ENCODE data around the gene CCDC9B. TPM values are rescaled to one million over a fixed set of nuclear protein-coding genes. Genes with fewer than 3 reads are reported as not detected.

CCDC9B gene
- total and polyA plus RNA-seq, 2 donors (not counting 1 experiment from before 2014, with no cell fraction given), result 2.0 to 38.0 TPM

GRCh38 chr15:40323239-40323952 lies 17.3 kb downstream of the CCDC9B start, which contains the start of gene INAFM2:
Gene INAFM2 (plus strand): TSS chr15:40323692. CDS start chr15:40324056, 364 bp downstream.
- peak within 1 kb of the TSS; percentile 87 for H3K4me2 ChIP-seq (ENCODE audit: extremely low read depth, insufficient read depth, low read length)
- TF ChIP-seq EZH2 (IDR thresholded peaks at IDR 0.05; ENCODE audit: low read length, missing control alignments), result no peak
- TF ChIP-seq, protein P1, sequence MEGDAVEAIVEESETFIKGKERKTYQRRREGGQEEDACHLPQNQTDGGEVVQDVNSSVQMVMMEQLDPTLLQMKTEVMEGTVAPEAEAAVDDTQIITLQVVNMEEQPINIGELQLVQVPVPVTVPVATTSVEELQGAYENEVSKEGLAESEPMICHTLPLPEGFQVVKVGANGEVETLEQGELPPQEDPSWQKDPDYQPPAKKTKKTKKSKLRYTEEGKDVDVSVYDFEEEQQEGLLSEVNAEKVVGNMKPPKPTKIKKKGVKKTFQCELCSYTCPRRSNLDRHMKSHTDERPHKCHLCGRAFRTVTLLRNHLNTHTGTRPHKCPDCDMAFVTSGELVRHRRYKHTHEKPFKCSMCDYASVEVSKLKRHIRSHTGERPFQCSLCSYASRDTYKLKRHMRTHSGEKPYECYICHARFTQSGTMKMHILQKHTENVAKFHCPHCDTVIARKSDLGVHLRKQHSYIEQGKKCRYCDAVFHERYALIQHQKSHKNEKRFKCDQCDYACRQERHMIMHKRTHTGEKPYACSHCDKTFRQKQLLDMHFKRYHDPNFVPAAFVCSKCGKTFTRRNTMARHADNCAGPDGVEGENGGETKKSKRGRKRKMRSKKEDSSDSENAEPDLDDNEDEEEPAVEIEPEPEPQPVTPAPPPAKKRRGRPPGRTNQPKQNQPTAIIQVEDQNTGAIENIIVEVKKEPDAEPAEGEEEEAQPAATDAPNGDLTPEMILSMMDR (conservative IDR thresholded peaks at IDR 0.05 in 1 of 2, IDR thresholded peaks at IDR 0.05 in 1 of 2; ENCODE audit: low read depth in 1 of 2, low read length in 2 of 2), result peak; percentile 46 to 52
- H3K36me3 ChIP-seq (ENCODE audit: control insufficient read depth, insufficient read depth, low read length), result no peaks in the 10 kb centered on the region
- no peak within 1 kb of the TSS for H2AFZ ChIP-seq (ENCODE audit: low read length)
- DNase-seq (ENCODE audit: low read depth in 2 of 2), result peak; percentile 91 to 94
- H4K20me1 ChIP-seq (ENCODE audit: control insufficient read depth, extremely low read depth, insufficient read depth, low read length), result no peaks in the 10 kb centered on the region
- no peaks in the 10 kb centered on the region for H3K27me3 ChIP-seq (ENCODE audit: control insufficient read depth, insufficient read depth, low read length)
- no peaks in the 10 kb centered on the region for H3K9me3 ChIP-seq (ENCODE audit: control insufficient read depth, insufficient read depth, low read depth, low read length)
- H3K9ac ChIP-seq (ENCODE audit: insufficient read depth, low read length), result peak within 1 kb of the TSS; percentile 68
- H3K27ac ChIP-seq (ENCODE audit: insufficient read depth, low read length), result no peak within 1 kb of the TSS
- H3K4me1 ChIP-seq (ENCODE audit: control insufficient read depth, extremely low read depth, insufficient read depth, low read length), result peaks cover 12% of the 10 kb centered on the region
- H3K79me2 ChIP-seq (ENCODE audit: control insufficient read depth, insufficient read depth, low read length), result peaks cover 4% of the 10 kb centered on the region
- peak within 1 kb of the TSS; percentile 55 to 66 (median 61) for H3K4me3 ChIP-seq (replicated peaks in 1 of 4; ENCODE audit: control extremely low read depth in 1 of 4, insufficient read depth in 1 of 4, low read depth in 3 of 4, low read length in 4 of 4)

GRCh38 chr15:40322531-40323238 lies 18.1 kb downstream of the CCDC9B start:
- TF ChIP-seq, protein P1 (conservative IDR thresholded peaks at IDR 0.05 in 1 of 2, IDR thresholded peaks at IDR 0.05 in 1 of 2; ENCODE audit: low read depth in 1 of 2, low read length in 2 of 2), result no peak
- no peak for TF ChIP-seq EZH2 (IDR thresholded peaks at IDR 0.05; ENCODE audit: low read length, missing control alignments)
- Histone ChIP-seq H3K27ac (ENCODE audit: insufficient read depth, low read length) (no peak overlapping the region), H3K9ac (ENCODE audit: insufficient read depth, low read length) (no peak overlapping the region), H3K4me3 (replicated peaks in 1 of 4; ENCODE audit: control extremely low read depth in 1 of 4, insufficient read depth in 1 of 4, low read depth in 3 of 4, low read length in 4 of 4) (peak overlapping the region in 3 of 4 experiments; percentile 20 to 45 (median 42)), H2AFZ (ENCODE audit: low read length) (no peak overlapping the region), H4K20me1 (ENCODE audit: control insufficient read depth, extremely low read depth, insufficient read depth, low read length) (no peaks in the 10 kb centered on the region), H3K36me3 (ENCODE audit: control insufficient read depth, insufficient read depth, low read length) (no peaks in the 10 kb centered on the region), H3K4me2 (ENCODE audit: extremely low read depth, insufficient read depth, low read length) (peak overlapping the region; percentile 29), H3K79me2 (ENCODE audit: control insufficient read depth, insufficient read depth, low read length) (peaks cover 4% of the 10 kb centered on the region), H3K9me3 (ENCODE audit: control insufficient read depth, insufficient read depth, low read depth, low read length) (no peaks in the 10 kb centered on the region), H3K27me3 (ENCODE audit: control insufficient read depth, insufficient read depth, low read length) (peaks cover 2% of the 10 kb centered on the region), H3K4me1 (ENCODE audit: control insufficient read depth, extremely low read depth, insufficient read depth, low read length) (peaks cover 12% of the 10 kb centered on the region)
- no peak for DNase-seq (ENCODE audit: low read depth in 2 of 2)

DNA sequence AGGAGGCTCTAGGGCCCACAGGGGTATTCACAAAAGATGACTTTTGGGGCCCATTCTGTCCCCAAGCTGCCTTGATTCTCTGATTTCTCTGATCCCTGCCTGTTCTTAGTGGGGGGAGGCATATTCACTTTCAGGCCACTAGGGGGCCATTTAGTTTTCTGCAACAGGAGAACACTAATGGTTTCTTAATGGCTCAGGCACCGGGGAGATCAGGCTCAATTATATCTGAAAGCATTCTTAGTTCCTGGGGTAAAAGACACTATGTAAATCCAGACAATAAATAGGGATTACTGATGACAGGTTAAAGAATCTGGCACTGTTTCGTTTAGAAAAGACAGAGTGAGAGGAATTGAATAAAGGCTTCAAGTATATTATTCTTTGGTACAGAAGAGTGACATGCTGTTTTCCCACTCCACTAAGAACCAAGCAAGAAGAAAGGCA lies 19.8 kb downstream of the CCDC9B start:
- H3K4me1 ChIP-seq (ENCODE audit: control insufficient read depth, extremely low read depth, insufficient read depth, low read length), result peaks cover 12% of the 10 kb centered on the region
- H3K27ac ChIP-seq (ENCODE audit: insufficient read depth, low read length), result no peak overlapping the region
- DNase-seq (ENCODE audit: low read depth in 2 of 2), result peak; percentile 60 to 75
- H3K36me3 ChIP-seq (ENCODE audit: control insufficient read depth, insufficient read depth, low read length), result no peaks in the 10 kb centered on the region
- no peaks in the 10 kb centered on the region for H4K20me1 ChIP-seq (ENCODE audit: control insufficient read depth, extremely low read depth, insufficient read depth, low read length)
- H3K27me3 ChIP-seq (ENCODE audit: control insufficient read depth, insufficient read depth, low read length), result peaks cover 2% of the 10 kb centered on the region
- no peak overlapping the region for H2AFZ ChIP-seq (ENCODE audit: low read length)
- no peak overlapping the region for H3K9ac ChIP-seq (ENCODE audit: insufficient read depth, low read length)
- no peak overlapping the region for H3K4me2 ChIP-seq (ENCODE audit: extremely low read depth, insufficient read depth, low read length)
- no peak overlapping the region for H3K4me3 ChIP-seq (replicated peaks in 1 of 4; ENCODE audit: control extremely low read depth in 1 of 4, insufficient read depth in 1 of 4, low read depth in 3 of 4, low read length in 4 of 4)
- TF ChIP-seq EZH2 (IDR thresholded peaks at IDR 0.05; ENCODE audit: low read length, missing control alignments), result no peak
- TF ChIP-seq, protein P1 (conservative IDR thresholded peaks at IDR 0.05 in 1 of 2, IDR thresholded peaks at IDR 0.05 in 1 of 2; ENCODE audit: low read depth in 1 of 2, low read length in 2 of 2), result peak; percentile 84 to 93
- H3K79me2 ChIP-seq (ENCODE audit: control insufficient read depth, insufficient read depth, low read length), result peaks cover 4% of the 10 kb centered on the region
- H3K9me3 ChIP-seq (ENCODE audit: control insufficient read depth, insufficient read depth, low read depth, low read length), result no peaks in the 10 kb centered on the region
